Measurements from ENCODE around the gene CIAO3. TPM values are rescaled to one million over a fixed set of nuclear protein-coding genes. Genes with fewer than 3 reads are reported as not detected.
A peak's percentile ranks its signal among the peaks of the same experiment; 100 is the strongest.

Gene CIAO3
- total and polyA plus RNA-seq, 8 donors = 11.1 to 72.9 (median 16.3) TPM

- Histone ChIP-seq H3K9me3 (no peaks in the 10 kb centered on the region), H3K36me3 (no peaks in the 10 kb centered on the region), H3K4me3 (peak overlapping the region in 1 of 4 donors; percentile 14), H3K4me1 (peaks cover 0 to under 1% (median 0%) of the 10 kb centered on the region in 3 donors), H3K27ac (no peak overlapping the region), H3K27me3 (peaks cover 0 to 47% (median 14%) of the 10 kb centered on the region in 4 donors)
- DNase-seq = peak in 2 of 6 donors; percentile 46 to 85
- FAIRE-seq = no peak
- ATAC-seq = peak; percentile 66 to 85 (median 72)
- WGBS, 2 donors = 6 to 8% methylated on average over 52 to 76 of the region's 76 CpGs
- intact Hi-C loops (cut with DNase I) = loop anchor here in 1 of 3 donors (10.0 kb wide), 1 partner anchor 84 kb away; the partner anchor contains the start of genes CHTF18 and RPUSD1
- TF ChIP-seq CTCF (IDR thresholded peaks at IDR 0.05) = no peak
Measured at GRCh38 chr16:700684-701584, 39.9 kb downstream of the CIAO3 start.

GRCh38 chr16:698911-699671 is 41.7 kb downstream of the CIAO3 start:
- intact Hi-C loops (cut with DNase I) = no loop called here
- Histone ChIP-seq H3K27me3 (peaks cover 0 to 41% (median 11%) of the 10 kb centered on the region in 4 donors), H3K4me1 (peaks cover 0 to 16% (median 6%) of the 10 kb centered on the region in 3 donors), H3K27ac (no peak overlapping the region), H3K4me3 (no peak overlapping the region), H3K9me3 (no peaks in the 10 kb centered on the region), H3K36me3 (no peaks in the 10 kb centered on the region)
- no peak for ATAC-seq
- no peak for TF ChIP-seq CTCF (IDR thresholded peaks at IDR 0.05)
- no peak for DNase-seq
- FAIRE-seq = no peak
- WGBS, 2 donors = 65 to 78% methylated on average over 19 of the region's 19 CpGs

- H3K4me1 ChIP-seq = peaks cover 0 to 19% (median 6%) of the 10 kb centered on the region in 3 donors
- no peak for TF ChIP-seq CTCF (IDR thresholded peaks at IDR 0.05)
- peak overlapping the region in 2 of 4 donors; percentile 15 to 24 for H3K4me3 ChIP-seq
- FAIRE-seq (no peak), DNase-seq (peak in 1 of 6 donors; percentile 50), ATAC-seq (peak; percentile 42 to 65 (median 51))
- 3 to 4% methylated on average over 69 to 71 of the region's 71 CpGs for WGBS, 2 donors
- H3K27me3 ChIP-seq = peaks cover 0 to 16% (median 3%) of the 10 kb centered on the region in 4 donors
- no peaks in the 10 kb centered on the region for H3K9me3 ChIP-seq
- intact Hi-C loops (cut with DNase I) = no loop called here
- H3K27ac ChIP-seq = no peak overlapping the region
- no peaks in the 10 kb centered on the region for H3K36me3 ChIP-seq
Measured at GRCh38 chr16:695355-696089, 45.3 kb downstream of the CIAO3 start.

GRCh38 chr16:694863-695354 is 45.9 kb downstream of the CIAO3 start:
- H3K9me3 ChIP-seq = no peaks in the 10 kb centered on the region
- peaks cover 0 to 19% (median 6%) of the 10 kb centered on the region in 3 donors for H3K4me1 ChIP-seq
- FAIRE-seq = no peak
- no peak for TF ChIP-seq CTCF (IDR thresholded peaks at IDR 0.05)
- 3 to 4% methylated on average over 23 to 37 of the region's 37 CpGs for WGBS, 2 donors
- no peak overlapping the region for H3K27ac ChIP-seq
- intact Hi-C loops (cut with DNase I) = no loop called here
- DNase-seq = no peak
- peak overlapping the region in 2 of 4 donors; percentile 15 to 19 for H3K4me3 ChIP-seq
- no peaks in the 10 kb centered on the region for H3K36me3 ChIP-seq
- peaks cover 0 to 10% (median under 1%) of the 10 kb centered on the region in 4 donors for H3K27me3 ChIP-seq
- ATAC-seq = no peak

All from pancreas (tissue), 10 donors.